Activated naive CD4-positive, alpha-beta T cell treated with anti-CD3 and anti-CD28 coated beads, Interleukin-2, amount 50 U/mL, for 24 hours (primary cell): ENCODE measurements around the gene HBD.

Source experiments
- H3K27ac Mint-ChIP-seq: one replicate; pipeline ENCODE4 v1.8.0; 2021; ENCODE audit warnings: mild to moderate bottlenecking, mixed read lengths
- H3K27me3 Mint-ChIP-seq: one replicate; pipeline ENCODE4 v1.8.0; 2021; ENCODE audit warnings: mixed read lengths
- H3K36me3 Mint-ChIP-seq: one replicate; pipeline ENCODE4 v1.8.0; 2021; ENCODE audit warnings: mixed read lengths
- H3K4me1 Mint-ChIP-seq: one replicate; pipeline ENCODE4 v1.8.0; 2021; ENCODE audit warnings: mixed read lengths
- H3K4me3 Mint-ChIP-seq: one replicate; pipeline ENCODE4 v1.8.0; 2021; ENCODE audit warnings: mild to moderate bottlenecking, mixed read lengths
- H3K9me3 Mint-ChIP-seq: one replicate; pipeline ENCODE4 v1.8.0; 2021; ENCODE audit warnings: mixed read lengths

The HBD gene

GRCh38 chr11:5245155-5245554, 10.9 kb upstream of the HBD start:
- H3K36me3 Mint-ChIP-seq, result no peaks in the 10 kb centered on the region
- no peaks in the 10 kb centered on the region for H3K9me3 Mint-ChIP-seq
- H3K27me3 Mint-ChIP-seq, result peaks cover 2% of the 10 kb centered on the region
- no peaks in the 10 kb centered on the region for H3K4me1 Mint-ChIP-seq
- H3K4me3 Mint-ChIP-seq, result no peak overlapping the region
- no peak overlapping the region for H3K27ac Mint-ChIP-seq

- H3K4me1 Mint-ChIP-seq, result no peaks in the 10 kb centered on the region
- no peaks in the 10 kb centered on the region for H3K9me3 Mint-ChIP-seq
- H3K27ac Mint-ChIP-seq, result no peak overlapping the region
- peaks cover 4% of the 10 kb centered on the region for H3K27me3 Mint-ChIP-seq
- H3K4me3 Mint-ChIP-seq, result no peak overlapping the region
- H3K36me3 Mint-ChIP-seq, result no peaks in the 10 kb centered on the region
These were observed 9.5 kb upstream of the HBD start for GRCh38 chr11:5243816-5244180.

GRCh38 chr11:5242933-5243815, 8.9 kb upstream of the HBD start:
- no peak overlapping the region for H3K27ac Mint-ChIP-seq
- H3K4me1 Mint-ChIP-seq, result no peaks in the 10 kb centered on the region
- peaks cover 6% of the 10 kb centered on the region for H3K27me3 Mint-ChIP-seq
- no peaks in the 10 kb centered on the region for H3K9me3 Mint-ChIP-seq
- H3K36me3 Mint-ChIP-seq, result no peaks in the 10 kb centered on the region
- no peak overlapping the region for H3K4me3 Mint-ChIP-seq

GRCh38 chr11:5242208-5242607, 7.9 kb upstream of the HBD start:
- no peak overlapping the region for H3K27ac Mint-ChIP-seq
- no peaks in the 10 kb centered on the region for H3K9me3 Mint-ChIP-seq
- H3K27me3 Mint-ChIP-seq, result peaks cover 8% of the 10 kb centered on the region
- H3K4me1 Mint-ChIP-seq, result no peaks in the 10 kb centered on the region
- H3K4me3 Mint-ChIP-seq, result no peak overlapping the region
- H3K36me3 Mint-ChIP-seq, result no peaks in the 10 kb centered on the region

- Mint-ChIP-seq H3K4me1 (no peaks in the 10 kb centered on the region), H3K9me3 (no peaks in the 10 kb centered on the region), H3K4me3 (no peak overlapping the region), H3K27ac (no peak overlapping the region), H3K27me3 (peaks cover 8% of the 10 kb centered on the region), H3K36me3 (no peaks in the 10 kb centered on the region)
These were observed 7.2 kb upstream of the HBD start for GRCh38 chr11:5241458-5241857.

GRCh38 chr11:5240458-5240857, 6.2 kb upstream of the HBD start:
- no peak overlapping the region for H3K4me3 Mint-ChIP-seq

GRCh38 chr11:5240056-5240455, 5.8 kb upstream of the HBD start:
- no peaks in the 10 kb centered on the region for H3K4me1 Mint-ChIP-seq
- no peaks in the 10 kb centered on the region for H3K36me3 Mint-ChIP-seq
- H3K4me3 Mint-ChIP-seq, result no peak overlapping the region
- peaks cover 8% of the 10 kb centered on the region for H3K27me3 Mint-ChIP-seq
- no peaks in the 10 kb centered on the region for H3K9me3 Mint-ChIP-seq
- no peak overlapping the region for H3K27ac Mint-ChIP-seq

More at GRCh38 chr11:5240458-5240857, 6.2 kb upstream of the HBD start:
- H3K36me3 Mint-ChIP-seq, result no peaks in the 10 kb centered on the region
- no peak overlapping the region for H3K27ac Mint-ChIP-seq
- H3K4me1 Mint-ChIP-seq, result no peaks in the 10 kb centered on the region
- peaks cover 8% of the 10 kb centered on the region for H3K27me3 Mint-ChIP-seq
- no peaks in the 10 kb centered on the region for H3K9me3 Mint-ChIP-seq

- no peak overlapping the region for H3K27ac Mint-ChIP-seq
- no peaks in the 10 kb centered on the region for H3K9me3 Mint-ChIP-seq
- no peaks in the 10 kb centered on the region for H3K36me3 Mint-ChIP-seq
- H3K4me3 Mint-ChIP-seq, result no peak overlapping the region
- H3K27me3 Mint-ChIP-seq, result peaks cover 7% of the 10 kb centered on the region
- no peaks in the 10 kb centered on the region for H3K4me1 Mint-ChIP-seq
These were observed 4.8 kb upstream of the HBD start for GRCh38 chr11:5239046-5239445.

GRCh38 chr11:5238486-5238885, 4.2 kb upstream of the HBD start:
- peak overlapping the region; percentile 5 for H3K27ac Mint-ChIP-seq
- no peaks in the 10 kb centered on the region for H3K36me3 Mint-ChIP-seq
- H3K9me3 Mint-ChIP-seq, result no peaks in the 10 kb centered on the region
- H3K27me3 Mint-ChIP-seq, result peaks cover 7% of the 10 kb centered on the region
- H3K4me3 Mint-ChIP-seq, result no peak overlapping the region
- no peaks in the 10 kb centered on the region for H3K4me1 Mint-ChIP-seq

GRCh38 chr11:5237420-5237819, 3.1 kb upstream of the HBD start:
- H3K4me3 Mint-ChIP-seq, result no peak overlapping the region
- no peaks in the 10 kb centered on the region for H3K4me1 Mint-ChIP-seq
- H3K27ac Mint-ChIP-seq, result no peak overlapping the region

GRCh38 chr11:5235364-5236095, 1.2 kb upstream of the HBD start:
- no peak overlapping the region for H3K27ac Mint-ChIP-seq
- H3K27me3 Mint-ChIP-seq, result peaks cover 7% of the 10 kb centered on the region
- no peaks in the 10 kb centered on the region for H3K36me3 Mint-ChIP-seq
- no peaks in the 10 kb centered on the region for H3K4me1 Mint-ChIP-seq
- H3K4me3 Mint-ChIP-seq, result no peak overlapping the region
- H3K9me3 Mint-ChIP-seq, result no peaks in the 10 kb centered on the region

More at GRCh38 chr11:5237420-5237819, 3.1 kb upstream of the HBD start:
- H3K36me3 Mint-ChIP-seq, result no peaks in the 10 kb centered on the region
- peaks cover 7% of the 10 kb centered on the region for H3K27me3 Mint-ChIP-seq
- no peaks in the 10 kb centered on the region for H3K9me3 Mint-ChIP-seq

- Mint-ChIP-seq H3K36me3 (no peaks in the 10 kb centered on the region), H3K4me3 (no peak overlapping the region), H3K4me1 (no peaks in the 10 kb centered on the region), H3K27ac (no peak overlapping the region), H3K9me3 (no peaks in the 10 kb centered on the region), H3K27me3 (peaks cover 3% of the 10 kb centered on the region)
These were observed 976 bp downstream of the HBD start for GRCh38 chr11:5233307-5233706.

GRCh38 chr11:5232821-5233220, 1.5 kb downstream of the HBD start:
- Mint-ChIP-seq H3K4me3 (no peak overlapping the region), H3K4me1 (no peaks in the 10 kb centered on the region), H3K36me3 (no peaks in the 10 kb centered on the region), H3K27me3 (peaks cover 6% of the 10 kb centered on the region), H3K9me3 (no peaks in the 10 kb centered on the region), H3K27ac (no peak overlapping the region)

- H3K27me3 Mint-ChIP-seq, result peaks cover 5% of the 10 kb centered on the region
- no peak overlapping the region for H3K4me3 Mint-ChIP-seq
- H3K27ac Mint-ChIP-seq, result no peak overlapping the region
- no peaks in the 10 kb centered on the region for H3K36me3 Mint-ChIP-seq
- no peaks in the 10 kb centered on the region for H3K4me1 Mint-ChIP-seq
- no peaks in the 10 kb centered on the region for H3K9me3 Mint-ChIP-seq
These were observed 2.1 kb downstream of the HBD start for GRCh38 chr11:5232176-5232575.

- no peaks in the 10 kb centered on the region for H3K4me1 Mint-ChIP-seq
- no peak overlapping the region for H3K27ac Mint-ChIP-seq
- peaks cover 5% of the 10 kb centered on the region for H3K27me3 Mint-ChIP-seq
- no peak overlapping the region for H3K4me3 Mint-ChIP-seq
- no peaks in the 10 kb centered on the region for H3K9me3 Mint-ChIP-seq
- H3K36me3 Mint-ChIP-seq, result no peaks in the 10 kb centered on the region
These were observed 3.2 kb downstream of the HBD start for GRCh38 chr11:5231111-5231510.

- no peak overlapping the region for H3K27ac Mint-ChIP-seq
- H3K4me1 Mint-ChIP-seq, result no peaks in the 10 kb centered on the region
- H3K4me3 Mint-ChIP-seq, result no peak overlapping the region
- no peaks in the 10 kb centered on the region for H3K9me3 Mint-ChIP-seq
- H3K36me3 Mint-ChIP-seq, result no peaks in the 10 kb centered on the region
- peaks cover 5% of the 10 kb centered on the region for H3K27me3 Mint-ChIP-seq
These were observed 4.0 kb downstream of the HBD start for GRCh38 chr11:5230266-5230665.
